Activated B cell treated with CpG ODN at 0.5 μM for 24 hours (primary cell): ENCODE results near the gene TBC1D17. TPM values are rescaled to one million over a fixed set of nuclear protein-coding genes. Genes with fewer than 3 reads are reported as not detected.

Experiments
- ATAC-seq: fragments of 200-7000 bp; cut with Tn5 transposase; one replicate; pipeline ENCODE4 v1.10.0; 2021; ENCODE audit warnings: low read depth, mild to moderate bottlenecking, moderate library complexity
- CTCF ChIA-PET: fragments of 350-600 bp; sonication (Branson Sonifier 250); formaldehyde crosslinking; loops from one replicate; lab custom pipeline; 2021; ENCODE audit warnings: antibody characterized with exemption; lab: Charles Lee
- POLR2A ChIA-PET: fragments of 350-600 bp; sonication (Branson Sonifier 250); formaldehyde crosslinking; loops from one replicate; lab custom pipeline; 2021; ENCODE audit warnings: antibody characterized with exemption; lab: Charles Lee
- DNase-seq: peaks from one replicate; pipeline ENCODE4 v3.0.0; 2022
- H3K27ac Mint-ChIP-seq: one replicate; pipeline ENCODE4 v1.8.0; 2020; ENCODE audit warnings: mixed read lengths
- H3K27me3 Mint-ChIP-seq: one replicate; pipeline ENCODE4 v1.8.0; 2021; ENCODE audit warnings: mixed read lengths
- H3K36me3 Mint-ChIP-seq: one replicate; pipeline ENCODE4 v1.8.0; 2021; ENCODE audit warnings: low read depth, mixed read lengths
- H3K4me1 Mint-ChIP-seq: one replicate; pipeline ENCODE4 v1.8.0; 2021; ENCODE audit warnings: mixed read lengths
- H3K4me3 Mint-ChIP-seq: one replicate; pipeline ENCODE4 v1.8.0; 2020; ENCODE audit warnings: mild to moderate bottlenecking, mixed read lengths
- H3K9me3 Mint-ChIP-seq: one replicate; pipeline ENCODE4 v1.8.0; 2020; ENCODE audit warnings: mixed read lengths
- intact Hi-C: fragments of 100-400 bp; cut with micrococcal nuclease; formaldehyde crosslinking; loops from one replicate; pipeline ENCODE4 v1.15.1; 2024
- total RNA-seq: library from RNA; stranded (reverse); gene quantifications from 2 replicates; pipeline ENCODE4 v1.2.3, GENCODE V29; 2022
- TF ChIP-seq, protein P1 (sequence below): fragments of 200-600 bp; IDR thresholded peaks from one replicate; pipeline ENCODE4 v1.8.0; 2022; ENCODE audit warnings: antibody characterized with exemption, mild to moderate bottlenecking

The TBC1D17 gene
- total RNA-seq, 1 donor from 2014 or later: 57.0 TPM

- intact Hi-C loops: loop anchor here (1.0 kb wide), 6 partner anchors 17 to 84 kb away; partner anchors contain the start of genes ATF5, FUZ, MED25 and NUP62
- CTCF ChIA-PET: interaction anchor here (1.1 kb wide), 2 partner anchors 32 to 40 kb away, joined by 3 to 4 read pairs; partner anchors contain the start of gene MED25
- POLR2A ChIA-PET: interaction anchor here (0.6 to 2.9 kb wide), 23 partner anchors 9 to 833 kb away, joined by 3 to 62 read pairs (median 5); partner anchors contain the start of genes AKT1S1, AP2A1, ATF5 and FUZ
- H3K36me3 Mint-ChIP-seq: peaks cover 8% of the 10 kb centered on the region
- peaks cover 56% of the 10 kb centered on the region for H3K4me1 Mint-ChIP-seq
- DNase-seq: peak; percentile 96
- ATAC-seq: peak; percentile 84
- TF ChIP-seq, protein P1, sequence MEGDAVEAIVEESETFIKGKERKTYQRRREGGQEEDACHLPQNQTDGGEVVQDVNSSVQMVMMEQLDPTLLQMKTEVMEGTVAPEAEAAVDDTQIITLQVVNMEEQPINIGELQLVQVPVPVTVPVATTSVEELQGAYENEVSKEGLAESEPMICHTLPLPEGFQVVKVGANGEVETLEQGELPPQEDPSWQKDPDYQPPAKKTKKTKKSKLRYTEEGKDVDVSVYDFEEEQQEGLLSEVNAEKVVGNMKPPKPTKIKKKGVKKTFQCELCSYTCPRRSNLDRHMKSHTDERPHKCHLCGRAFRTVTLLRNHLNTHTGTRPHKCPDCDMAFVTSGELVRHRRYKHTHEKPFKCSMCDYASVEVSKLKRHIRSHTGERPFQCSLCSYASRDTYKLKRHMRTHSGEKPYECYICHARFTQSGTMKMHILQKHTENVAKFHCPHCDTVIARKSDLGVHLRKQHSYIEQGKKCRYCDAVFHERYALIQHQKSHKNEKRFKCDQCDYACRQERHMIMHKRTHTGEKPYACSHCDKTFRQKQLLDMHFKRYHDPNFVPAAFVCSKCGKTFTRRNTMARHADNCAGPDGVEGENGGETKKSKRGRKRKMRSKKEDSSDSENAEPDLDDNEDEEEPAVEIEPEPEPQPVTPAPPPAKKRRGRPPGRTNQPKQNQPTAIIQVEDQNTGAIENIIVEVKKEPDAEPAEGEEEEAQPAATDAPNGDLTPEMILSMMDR: no peak
- H3K27ac Mint-ChIP-seq: peak within 1 kb of the TSS; percentile 95
- peak within 1 kb of the TSS; percentile 92 for H3K4me3 Mint-ChIP-seq
- no peaks in the 10 kb centered on the region for H3K27me3 Mint-ChIP-seq
- H3K9me3 Mint-ChIP-seq: peaks cover 2% of the 10 kb centered on the region
Measured at GRCh38 chr19:49850487-49851342, 26.8 kb upstream of the TBC1D17 start, which contains the start of gene PTOV1. Gene PTOV1 (plus strand): TSS chr19:49851159.

GRCh38 chr19:49851456-49852259, 25.8 kb upstream of the TBC1D17 start:
- intact Hi-C loops: loop anchor here (1.0 kb wide), 1 partner anchor 78 kb away; the partner anchor contains the start of genes ATF5 and NUP62
- ChIA-PET CTCF (no interaction called here), POLR2A (interaction anchor here (0.5 to 2.9 kb wide), 12 partner anchors 8 to 1698 kb away, joined by 3 to 62 read pairs (median 8); partner anchors contain the start of genes AKT1S1, AP2A1, ATF5 and FUZ)
- TF ChIP-seq, protein P1: no peak
- peaks cover 2% of the 10 kb centered on the region for H3K9me3 Mint-ChIP-seq
- peak overlapping the region; percentile 79 for H3K27ac Mint-ChIP-seq
- peak overlapping the region; percentile 83 for H3K4me3 Mint-ChIP-seq
- peaks cover 53% of the 10 kb centered on the region for H3K4me1 Mint-ChIP-seq
- DNase-seq (peak; percentile 35), ATAC-seq (peak; percentile 8)
- no peaks in the 10 kb centered on the region for H3K27me3 Mint-ChIP-seq
- H3K36me3 Mint-ChIP-seq: peaks cover 16% of the 10 kb centered on the region

- Mint-ChIP-seq H3K4me3 (peak overlapping the region; percentile 83), H3K27ac (peak overlapping the region; percentile 22), H3K27me3 (no peaks in the 10 kb centered on the region), H3K4me1 (peaks cover 51% of the 10 kb centered on the region), H3K9me3 (peaks cover 2% of the 10 kb centered on the region), H3K36me3 (peaks cover 23% of the 10 kb centered on the region)
- ChIA-PET POLR2A (interaction anchor here (0.8 to 2.9 kb wide), 5 partner anchors 9 to 25 kb away, joined by 4 to 62 read pairs (median 6); partner anchors contain the start of genes AKT1S1, PNKP and TBC1D17), CTCF (no interaction called here)
- TF ChIP-seq, protein P1: no peak
- no peak for DNase-seq
- intact Hi-C loops: no loop called here
- no peak for ATAC-seq
Measured at GRCh38 chr19:49852631-49853126, 24.8 kb upstream of the TBC1D17 start.

- intact Hi-C loops: no loop called here
- POLR2A ChIA-PET: interaction anchor here (0.5 to 2.2 kb wide), 9 partner anchors 8 to 240 kb away, joined by 3 to 9 read pairs (median 5); partner anchors contain the start of genes AKT1S1, FUZ, PNKP and TBC1D17
- no peak for DNase-seq
- Mint-ChIP-seq H3K27me3 (no peaks in the 10 kb centered on the region), H3K4me1 (peaks cover 40% of the 10 kb centered on the region), H3K36me3 (peaks cover 35% of the 10 kb centered on the region), H3K9me3 (peaks cover 2% of the 10 kb centered on the region), H3K27ac (peak overlapping the region; percentile 43), H3K4me3 (peak overlapping the region; percentile 24)
- TF ChIP-seq, protein P1: no peak
- no peak for ATAC-seq
- CTCF ChIA-PET: no interaction called here
Measured at GRCh38 chr19:49853852-49854377, 23.6 kb upstream of the TBC1D17 start.
